SK-N-SH (cell line): Measurements from ENCODE around the gene GPR55. TPM values are rescaled to one million over a fixed set of nuclear protein-coding genes. Genes with fewer than 3 reads are reported as not detected.

Source experiments
- CTCF ChIA-PET: fragments of 300-600, 350-600 bp; formaldehyde crosslinking; extraction: SDS; loops from one replicate; lab custom pipeline; 2021; lab: Yijun Ruan, JAX
- POLR2A ChIA-PET: fragments of 350-600 bp; sonication (Branson Sonifier 250); formaldehyde crosslinking; extraction: SDS; loops from one replicate; lab custom pipeline; 2020; ENCODE audit warnings: antibody characterized with exemption, inconsistent platforms; lab: Yijun Ruan, JAX
- DNase-seq: peaks from one replicate; pipeline ENCODE4 v3.0.0; 2012
- H2AFZ ChIP-seq: fragments of 200-600 bp; sonication (generic); 2 replicates; pipeline ENCODE4 v1.8.1; 2016; ENCODE audit warnings: antibody characterized with exemption, mild to moderate bottlenecking, low read depth
- H3F3A ChIP-seq: fragments of 200-600 bp; sonication (generic); replicated peaks from 2 replicates; pipeline ENCODE3; 2016; ENCODE audit warnings: antibody characterized with exemption, mild to moderate bottlenecking; ENCODE audit not compliant: insufficient read depth
- H3K27ac ChIP-seq, 2 experiments: fragments of 200-500 bp in 1 of 2; fragments of 200-600 bp in 1 of 2; sonication (Bioruptor generic) in 1 of 2; sonication (generic), shearing (Covaris generic) in 1 of 2; 2 replicates each; pipeline versions ENCODE4 v1.5.1 to v1.6.1; 2014 to 2016; ENCODE audit warnings: low read depth in 2 of 2, inconsistent platforms in 1 of 2, low read length in 1 of 2, mild to moderate bottlenecking in 1 of 2, mixed read lengths in 1 of 2
- H3K27me3 ChIP-seq: fragments of 200-600 bp; sonication (generic), shearing (Covaris generic); 2 replicates; pipeline ENCODE4 v1.6.1; 2016; ENCODE audit warnings: mixed run types; ENCODE audit not compliant: insufficient read depth
- H3K36me3 ChIP-seq, 2 experiments: fragments of 200-500 bp in 1 of 2; fragments of 200-600 bp in 1 of 2; sonication (Bioruptor generic) in 1 of 2; sonication (generic) in 1 of 2; replicated peaks in 1 of 2; 2 replicates each; pipeline versions ENCODE3 to v1.5.1; 2014 to 2016; ENCODE audit warnings: low read length in 1 of 2, mild to moderate bottlenecking in 1 of 2; ENCODE audit not compliant: insufficient read depth in 2 of 2, control insufficient read depth in 1 of 2
- H3K4me1 ChIP-seq, 2 experiments: fragments of 200-500 bp in 1 of 2; fragments of 200-600 bp in 1 of 2; sonication (Bioruptor generic) in 1 of 2; sonication (generic), shearing (Covaris generic) in 1 of 2; 2 replicates each; pipeline versions ENCODE4 v1.5.1 to v1.6.1; 2014 to 2016; ENCODE audit warnings: low read depth in 1 of 2, low read length in 1 of 2, mixed run types in 1 of 2; ENCODE audit not compliant: insufficient read depth in 2 of 2, control insufficient read depth in 1 of 2
- H3K4me2 ChIP-seq: fragments of 200-600 bp; sonication (generic), shearing (Covaris generic); 2 replicates; pipeline ENCODE4 v1.6.1; 2017; ENCODE audit warnings: mixed run types
- H3K4me3 ChIP-seq, 2 experiments: fragments of 200-500 bp in 1 of 2; fragments of 200-600 bp in 1 of 2; sonication (Bioruptor generic) in 1 of 2; sonication (generic), shearing (Covaris generic) in 1 of 2; 2 replicates each; pipeline versions ENCODE4 v1.5.1 to v1.8.1; 2014 to 2016; ENCODE audit warnings: low read depth in 2 of 2, inconsistent platforms in 1 of 2, low read length in 1 of 2, mild to moderate bottlenecking in 1 of 2, mixed read lengths in 1 of 2, moderate library complexity in 1 of 2
- H3K79me2 ChIP-seq: fragments of 200-600 bp; sonication (generic); 2 replicates; pipeline ENCODE4 v1.8.1; 2017; ENCODE audit warnings: mild to moderate bottlenecking; ENCODE audit not compliant: insufficient read depth
- H3K9ac ChIP-seq: fragments of 200-600 bp; sonication (generic); 2 replicates; pipeline ENCODE4 v1.6.1; 2017; ENCODE audit warnings: mixed run types
- H3K9me2 ChIP-seq: fragments of 200-600 bp; sonication (generic); 2 replicates; pipeline ENCODE4 v1.6.1; 2017; ENCODE audit warnings: mixed run types
- H3K9me3 ChIP-seq: fragments of 200-600 bp; sonication (generic); 2 replicates; pipeline ENCODE4 v1.6.1; 2017; ENCODE audit warnings: mixed run types, mild to moderate bottlenecking, moderate library complexity
- H4K20me1 ChIP-seq: fragments of 200-600 bp; sonication (generic); 2 replicates; pipeline ENCODE4 v1.6.1; 2017; ENCODE audit warnings: mild to moderate bottlenecking, mixed run types; ENCODE audit not compliant: insufficient read depth
- CHD2 ChIP-seq: fragments of 150-350 bp; IDR thresholded peaks from 2 replicates; pipeline ENCODE4 v1.6.1; 2018; ENCODE audit warnings: low read length; ENCODE audit not compliant: partially characterized antibody
- ELF1 ChIP-seq: IDR thresholded peaks from 2 replicates; pipeline ENCODE4 v1.4.0; 2012
- FOXM1 ChIP-seq: IDR thresholded peaks from 2 replicates; pipeline ENCODE4 v1.4.0; 2012; ENCODE audit warnings: low read depth, mild to moderate bottlenecking
- GABPA ChIP-seq: IDR thresholded peaks from 2 replicates; pipeline ENCODE4 v1.4.0; 2012; ENCODE audit warnings: low read depth, mild to moderate bottlenecking
- IRF3 ChIP-seq: fragments of 150-350 bp; IDR thresholded peaks from 2 replicates; pipeline ENCODE4 v1.6.1; 2016; ENCODE audit warnings: mild to moderate bottlenecking, low read depth, low read length
- MEF2A ChIP-seq: IDR thresholded peaks from 2 replicates; pipeline ENCODE4 v1.4.0; 2012; ENCODE audit warnings: low read depth, borderline replicate concordance
- NFIC ChIP-seq: IDR thresholded peaks from 2 replicates; pipeline ENCODE4 v1.4.0; 2012; ENCODE audit warnings: borderline replicate concordance
- NRF1 ChIP-seq: IDR thresholded peaks from 2 replicates; pipeline ENCODE4 v1.6.1; 2012; ENCODE audit warnings: low read depth, mild to moderate bottlenecking, low read length
- POLR2AphosphoS5 ChIP-seq: IDR thresholded peaks from 2 replicates; pipeline ENCODE4 v1.6.1; 2012; ENCODE audit warnings: low read depth, low read length
- RCOR1 ChIP-seq: fragments of 150-350 bp; IDR thresholded peaks from 2 replicates; pipeline ENCODE4 v1.6.1; 2017; ENCODE audit warnings: antibody characterized with exemption, low read length
- RFX5 ChIP-seq: IDR thresholded peaks from 2 replicates; pipeline ENCODE4 v1.6.1; 2012; ENCODE audit warnings: mild to moderate bottlenecking, improper control_type of control experiment, low read length
- SIN3A ChIP-seq: IDR thresholded peaks from 2 replicates; pipeline ENCODE4 v1.6.1; 2012; ENCODE audit warnings: low read depth, mild to moderate bottlenecking, low read length, moderate library complexity, borderline replicate concordance
- SMC3 ChIP-seq: IDR thresholded peaks from 2 replicates; pipeline ENCODE4 v1.6.1; 2012; ENCODE audit warnings: low read depth, low read length, improper control_type of control experiment
- TEAD4 ChIP-seq: IDR thresholded peaks from 2 replicates; pipeline ENCODE4 v1.4.0; 2012; ENCODE audit warnings: mild to moderate bottlenecking, borderline replicate concordance; ENCODE audit not compliant: insufficient read depth
- USF2 ChIP-seq: fragments of 150-350 bp; IDR thresholded peaks from 2 replicates; pipeline ENCODE4 v1.6.1; 2017; ENCODE audit warnings: antibody characterized with exemption, low read length, low read depth, borderline replicate concordance
- WGBS: methylation state at CpG from one replicate; pipeline ENCODE4 v1.1.6; 2017; ENCODE audit warnings: low lambda C conversion rate; 5-methylcytosine and 5-hydroxymethylcytosine counted together
- polyA plus RNA-seq, 3 experiments: library from polyadenylated mRNA; depleted of rRNA; stranded (reverse); fragments of >200 nt; gene quantifications; 2 replicates each; pipeline ENCODE4 v1.2.3, GENCODE V29; 2012

Gene GPR55
- polyA plus RNA-seq, 1 of the 3 experiments (the other 2 are of a cell fraction): not detected

- Histone ChIP-seq H3K79me2 (no peaks in the 10 kb centered on the region), H3K4me1 (peaks cover 0 to 2% of the 10 kb centered on the region in 2 experiments; a peak in 2 of 4 replicates), H4K20me1 (no peaks in the 10 kb centered on the region), H3K27ac (no peak overlapping the region), H3K4me3 (no peak overlapping the region), H3K9ac (no peak overlapping the region), H3K27me3 (no peaks in the 10 kb centered on the region), H3K9me3 (no peaks in the 10 kb centered on the region), H3F3A (no peaks in the 10 kb centered on the region), H3K36me3 (no peaks in the 10 kb centered on the region), H3K9me2 (no peaks in the 10 kb centered on the region), H3K4me2 (no peak overlapping the region), H2AFZ (no peak overlapping the region)
- ChIA-PET CTCF (interaction anchor here (2.2 kb wide), 1 partner anchor 40 kb away, joined by 9 read pairs; no protein-coding TSS in a partner anchor), POLR2A (no interaction called here)
- WGBS: 41% methylated on average over 5 of the region's 9 CpGs
- DNase-seq: no peak
- no peak for TF ChIP-seq FOXM1
Measured at GRCh38 chr2:230953845-230954244, 28.8 kb upstream of the GPR55 start.

- H4K20me1 ChIP-seq: no peaks in the 10 kb centered on the region
- H3K79me2 ChIP-seq: no peaks in the 10 kb centered on the region
- peaks cover 0 to 2% of the 10 kb centered on the region in 2 experiments; a peak in 1 of 4 replicates for H3K4me1 ChIP-seq
- CTCF ChIA-PET: interaction anchor here (1.2 to 2.2 kb wide), 2 partner anchors 34 to 39 kb away, joined by 6 to 9 read pairs; no protein-coding TSS in a partner anchor
- H3F3A ChIP-seq: no peaks in the 10 kb centered on the region
- no peak overlapping the region for H3K9ac ChIP-seq
- H2AFZ ChIP-seq: no peak overlapping the region
- H3K36me3 ChIP-seq: no peaks in the 10 kb centered on the region
- WGBS: 59% methylated on average over 9 of the region's 10 CpGs
- no peaks in the 10 kb centered on the region for H3K27me3 ChIP-seq
- no peak overlapping the region for H3K4me3 ChIP-seq
- no peaks in the 10 kb centered on the region for H3K9me3 ChIP-seq
- TF ChIP-seq NFIC (no peak), SMC3 (no peak), POLR2AphosphoS5 (no peak), USF2 (no peak), MEF2A (no peak), RFX5 (no peak), NRF1 (no peak), SIN3A (no peak), TEAD4 (no peak), ELF1 (no peak), RCOR1 (no peak), GABPA (no peak), CHD2 (no peak), IRF3 (no peak)
- no peak for DNase-seq
- no peak overlapping the region for H3K4me2 ChIP-seq
- H3K27ac ChIP-seq: no peak overlapping the region
- POLR2A ChIA-PET: no interaction called here
- no peaks in the 10 kb centered on the region for H3K9me2 ChIP-seq
Measured at GRCh38 chr2:230952226-230952956, 27.3 kb upstream of the GPR55 start.
